ENCODE data around the gene SPEG. TPM values are rescaled to one million over a fixed set of nuclear protein-coding genes. Genes with fewer than 3 reads are reported as not detected.

The SPEG gene
- total and polyA plus RNA-seq, 9 donors = 66.5 to 177 (median 146) TPM

- 8% methylated on average over 9 of the region's 16 CpGs for WGBS (ENCODE audit: insufficient coverage)
- H3K9me3 ChIP-seq (replicated peaks; ENCODE audit: control insufficient read depth, low read depth, low read length) = no peaks in the 10 kb centered on the region
- H3K36me3 ChIP-seq (ENCODE audit: control insufficient read depth, insufficient read depth, low read length) = peaks cover 74% of the 10 kb centered on the region
- H3K27ac ChIP-seq (ENCODE audit: low read length) = no peak overlapping the region
- H3K27me3 ChIP-seq (ENCODE audit: control insufficient read depth, insufficient read depth, low read length) = no peaks in the 10 kb centered on the region
- DNase-seq = peak; percentile 48
- no peak overlapping the region for H3K4me3 ChIP-seq (ENCODE audit: low read length)
- H3K4me1 ChIP-seq (ENCODE audit: control insufficient read depth, insufficient read depth, low read length) = peaks cover 18% of the 10 kb centered on the region
These were observed 42.1 kb downstream of the SPEG start for GRCh38 chr2:219476652-219477151.

DNA sequence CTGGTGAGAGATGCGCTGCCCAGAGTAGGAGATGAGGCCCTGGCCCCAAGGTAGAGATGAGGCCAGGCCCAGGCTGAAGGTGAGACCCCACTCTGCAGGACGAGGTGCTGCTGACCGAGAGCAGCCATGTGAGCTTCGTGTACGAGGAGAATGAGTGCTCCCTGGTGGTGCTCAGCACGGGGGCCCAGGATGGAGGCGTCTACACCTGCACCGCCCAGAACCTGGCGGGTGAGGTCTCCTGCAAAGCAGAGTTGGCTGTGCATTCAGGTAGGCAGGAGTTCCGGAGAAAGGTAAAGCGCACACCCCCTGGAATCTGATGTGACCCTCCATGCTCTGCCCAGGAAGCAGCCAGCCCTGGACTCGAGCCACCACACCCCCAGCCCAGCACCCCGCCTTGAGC lies 42.5 kb downstream of the SPEG start:
- Histone ChIP-seq H3K27me3 (ENCODE audit: control insufficient read depth, insufficient read depth, low read length) (no peaks in the 10 kb centered on the region), H3K36me3 (ENCODE audit: control insufficient read depth, insufficient read depth, low read length) (peaks cover 74% of the 10 kb centered on the region), H3K4me1 (ENCODE audit: control insufficient read depth, insufficient read depth, low read length) (peaks cover 18% of the 10 kb centered on the region), H3K9me3 (replicated peaks; ENCODE audit: control insufficient read depth, low read depth, low read length) (no peaks in the 10 kb centered on the region), H3K4me3 (ENCODE audit: low read length) (no peak overlapping the region), H3K27ac (ENCODE audit: low read length) (no peak overlapping the region)
- no peak for DNase-seq
- WGBS (ENCODE audit: insufficient coverage) = 71% methylated on average over 12 of the region's 13 CpGs

GRCh38 chr2:219477815-219478214 lies 43.2 kb downstream of the SPEG start:
- WGBS (ENCODE audit: insufficient coverage) = 25% methylated on average over 7 of the region's 15 CpGs
- Histone ChIP-seq H3K4me1 (ENCODE audit: control insufficient read depth, insufficient read depth, low read length) (peaks cover 21% of the 10 kb centered on the region), H3K27ac (ENCODE audit: low read length) (no peak overlapping the region), H3K36me3 (ENCODE audit: control insufficient read depth, insufficient read depth, low read length) (peaks cover 73% of the 10 kb centered on the region), H3K9me3 (replicated peaks; ENCODE audit: control insufficient read depth, low read depth, low read length) (no peaks in the 10 kb centered on the region), H3K27me3 (ENCODE audit: control insufficient read depth, insufficient read depth, low read length) (peaks cover 4% of the 10 kb centered on the region), H3K4me3 (ENCODE audit: low read length) (no peak overlapping the region)
- DNase-seq = peak; percentile 55

- Histone ChIP-seq H3K4me3 (ENCODE audit: low read length) (no peak overlapping the region), H3K4me1 (ENCODE audit: control insufficient read depth, insufficient read depth, low read length) (peaks cover 31% of the 10 kb centered on the region), H3K9me3 (replicated peaks; ENCODE audit: control insufficient read depth, low read depth, low read length) (no peaks in the 10 kb centered on the region), H3K27me3 (ENCODE audit: control insufficient read depth, insufficient read depth, low read length) (peaks cover 13% of the 10 kb centered on the region), H3K36me3 (ENCODE audit: control insufficient read depth, insufficient read depth, low read length) (peaks cover 66% of the 10 kb centered on the region), H3K27ac (ENCODE audit: low read length) (no peak overlapping the region)
- WGBS (ENCODE audit: insufficient coverage) = 65% methylated on average over 8 of the region's 8 CpGs
- no peak for DNase-seq
These were observed 44.3 kb downstream of the SPEG start for GRCh38 chr2:219478916-219479315.

DNA sequence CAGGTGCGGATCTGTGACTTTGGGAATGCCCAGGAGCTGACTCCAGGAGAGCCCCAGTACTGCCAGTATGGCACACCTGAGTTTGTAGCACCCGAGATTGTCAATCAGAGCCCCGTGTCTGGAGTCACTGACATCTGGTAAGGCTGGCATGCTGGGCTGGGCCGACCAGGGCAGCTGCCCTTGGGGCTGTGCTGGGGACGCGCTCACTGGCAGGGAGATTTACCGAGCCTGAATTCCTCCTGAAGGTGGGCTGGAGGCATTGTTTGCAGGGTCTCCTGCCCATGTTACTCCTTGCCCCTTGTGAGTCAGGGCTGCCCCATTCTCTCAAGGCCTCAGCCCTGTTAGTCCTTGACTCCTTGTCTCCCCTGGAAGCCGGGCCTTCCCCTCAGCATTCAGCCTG lies 45.4 kb downstream of the SPEG start:
- Histone ChIP-seq H3K4me1 (ENCODE audit: control insufficient read depth, insufficient read depth, low read length) (peaks cover 41% of the 10 kb centered on the region), H3K27me3 (ENCODE audit: control insufficient read depth, insufficient read depth, low read length) (peaks cover 22% of the 10 kb centered on the region), H3K27ac (ENCODE audit: low read length) (no peak overlapping the region), H3K36me3 (ENCODE audit: control insufficient read depth, insufficient read depth, low read length) (peaks cover 56% of the 10 kb centered on the region), H3K4me3 (ENCODE audit: low read length) (no peak overlapping the region), H3K9me3 (replicated peaks; ENCODE audit: control insufficient read depth, low read depth, low read length) (no peaks in the 10 kb centered on the region)
- no peak for DNase-seq
- 90% methylated on average over 7 of the region's 8 CpGs for WGBS (ENCODE audit: insufficient coverage)

GRCh38 chr2:219482674-219483405 lies 48.2 kb downstream of the SPEG start:
- Histone ChIP-seq H3K4me3 (ENCODE audit: low read length) (no peak overlapping the region), H3K27me3 (ENCODE audit: control insufficient read depth, insufficient read depth, low read length) (peaks cover 46% of the 10 kb centered on the region), H3K27ac (ENCODE audit: low read length) (no peak overlapping the region), H3K36me3 (ENCODE audit: control insufficient read depth, insufficient read depth, low read length) (peaks cover 48% of the 10 kb centered on the region), H3K9me3 (replicated peaks; ENCODE audit: control insufficient read depth, low read depth, low read length) (no peaks in the 10 kb centered on the region), H3K4me1 (ENCODE audit: control insufficient read depth, insufficient read depth, low read length) (peaks cover 44% of the 10 kb centered on the region)
- DNase-seq = no peak
- 67% methylated on average over 15 of the region's 17 CpGs for WGBS (ENCODE audit: insufficient coverage)

- Histone ChIP-seq H3K4me3 (ENCODE audit: low read length) (peak overlapping the region; percentile 33), H3K9me3 (replicated peaks; ENCODE audit: control insufficient read depth, low read depth, low read length) (no peaks in the 10 kb centered on the region), H3K36me3 (ENCODE audit: control insufficient read depth, insufficient read depth, low read length) (peaks cover 52% of the 10 kb centered on the region), H3K4me1 (ENCODE audit: control insufficient read depth, insufficient read depth, low read length) (peaks cover 44% of the 10 kb centered on the region), H3K27me3 (ENCODE audit: control insufficient read depth, insufficient read depth, low read length) (peaks cover 46% of the 10 kb centered on the region), H3K27ac (ENCODE audit: low read length) (no peak overlapping the region)
- peak; percentile 42 for DNase-seq
- 19% methylated on average over 54 of the region's 58 CpGs for WGBS (ENCODE audit: insufficient coverage)
These were observed 49.1 kb downstream of the SPEG start for GRCh38 chr2:219483451-219484342.

GRCh38 chr2:219484343-219485200 lies 49.9 kb downstream of the SPEG start:
- Histone ChIP-seq H3K27me3 (ENCODE audit: control insufficient read depth, insufficient read depth, low read length) (peaks cover 46% of the 10 kb centered on the region), H3K36me3 (ENCODE audit: control insufficient read depth, insufficient read depth, low read length) (peaks cover 51% of the 10 kb centered on the region)

GRCh38 chr2:219485201-219485580 lies 50.5 kb downstream of the SPEG start:
- H3K27ac ChIP-seq (ENCODE audit: low read length) = no peak overlapping the region

More at GRCh38 chr2:219484343-219485200, 49.9 kb downstream of the SPEG start:
- peaks cover 44% of the 10 kb centered on the region for H3K4me1 ChIP-seq (ENCODE audit: control insufficient read depth, insufficient read depth, low read length)
- H3K4me3 ChIP-seq (ENCODE audit: low read length) = peak overlapping the region; percentile 33
- WGBS (ENCODE audit: insufficient coverage) = 1% methylated on average over 88 of the region's 89 CpGs
- H3K9me3 ChIP-seq (replicated peaks; ENCODE audit: control insufficient read depth, low read depth, low read length) = no peaks in the 10 kb centered on the region
- no peak overlapping the region for H3K27ac ChIP-seq (ENCODE audit: low read length)
- DNase-seq = peak; percentile 46

More at GRCh38 chr2:219485201-219485580, 50.5 kb downstream of the SPEG start:
- Histone ChIP-seq H3K4me3 (ENCODE audit: low read length) (no peak overlapping the region), H3K4me1 (ENCODE audit: control insufficient read depth, insufficient read depth, low read length) (peaks cover 44% of the 10 kb centered on the region), H3K9me3 (replicated peaks; ENCODE audit: control insufficient read depth, low read depth, low read length) (no peaks in the 10 kb centered on the region), H3K27me3 (ENCODE audit: control insufficient read depth, insufficient read depth, low read length) (peaks cover 46% of the 10 kb centered on the region), H3K36me3 (ENCODE audit: control insufficient read depth, insufficient read depth, low read length) (peaks cover 51% of the 10 kb centered on the region)
- WGBS (ENCODE audit: insufficient coverage) = 67% methylated on average over 9 of the region's 12 CpGs
- DNase-seq = no peak

Measured in muscle of leg (tissue), 11 donors.